ENCODE data around the gene ATXN1.

DNA sequence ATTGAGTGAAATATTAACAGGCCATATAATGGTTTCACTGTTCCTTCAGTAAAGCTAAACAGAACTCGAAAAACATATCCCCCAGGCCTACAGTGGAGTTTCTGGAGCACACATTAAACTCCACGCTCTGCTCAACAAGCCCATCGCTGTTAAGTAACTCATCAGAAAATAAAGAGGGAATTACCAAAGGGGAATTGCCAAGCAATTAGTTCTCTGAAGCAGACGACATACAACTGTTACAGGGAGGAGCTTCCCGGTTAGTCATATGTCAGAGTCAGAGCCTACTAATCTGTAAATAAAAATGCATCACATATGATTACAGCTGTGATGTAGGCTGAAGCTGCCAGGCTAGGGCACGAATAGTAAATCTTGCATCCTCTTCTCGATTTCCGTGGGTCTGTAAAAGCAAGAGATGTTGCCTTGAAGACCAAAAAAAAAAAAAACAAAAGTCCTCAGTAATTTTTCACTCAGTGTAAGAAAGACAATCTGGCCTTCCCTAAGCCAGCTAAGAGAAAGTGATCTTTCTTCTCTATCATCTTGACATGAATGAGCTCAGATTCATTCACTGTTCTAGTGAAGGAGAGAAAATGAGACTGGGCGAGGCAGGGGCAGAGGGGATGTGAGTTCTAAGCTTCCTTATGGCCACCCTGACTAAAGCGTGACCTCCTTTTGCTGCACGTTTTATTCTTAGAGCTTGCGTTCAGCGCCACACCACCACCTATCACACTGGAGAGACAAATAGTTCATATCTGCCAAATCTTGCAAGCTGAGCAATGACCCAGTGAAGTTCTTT, 13.8 kb downstream of the ATXN1 start:
- TF ChIP-seq POLR2A (IDR thresholded peaks at IDR 0.05) = no peak
- TF ChIP-seq, protein P1, sequence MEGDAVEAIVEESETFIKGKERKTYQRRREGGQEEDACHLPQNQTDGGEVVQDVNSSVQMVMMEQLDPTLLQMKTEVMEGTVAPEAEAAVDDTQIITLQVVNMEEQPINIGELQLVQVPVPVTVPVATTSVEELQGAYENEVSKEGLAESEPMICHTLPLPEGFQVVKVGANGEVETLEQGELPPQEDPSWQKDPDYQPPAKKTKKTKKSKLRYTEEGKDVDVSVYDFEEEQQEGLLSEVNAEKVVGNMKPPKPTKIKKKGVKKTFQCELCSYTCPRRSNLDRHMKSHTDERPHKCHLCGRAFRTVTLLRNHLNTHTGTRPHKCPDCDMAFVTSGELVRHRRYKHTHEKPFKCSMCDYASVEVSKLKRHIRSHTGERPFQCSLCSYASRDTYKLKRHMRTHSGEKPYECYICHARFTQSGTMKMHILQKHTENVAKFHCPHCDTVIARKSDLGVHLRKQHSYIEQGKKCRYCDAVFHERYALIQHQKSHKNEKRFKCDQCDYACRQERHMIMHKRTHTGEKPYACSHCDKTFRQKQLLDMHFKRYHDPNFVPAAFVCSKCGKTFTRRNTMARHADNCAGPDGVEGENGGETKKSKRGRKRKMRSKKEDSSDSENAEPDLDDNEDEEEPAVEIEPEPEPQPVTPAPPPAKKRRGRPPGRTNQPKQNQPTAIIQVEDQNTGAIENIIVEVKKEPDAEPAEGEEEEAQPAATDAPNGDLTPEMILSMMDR (IDR thresholded peaks at IDR 0.05) = no peak

All from lower leg skin (tissue), 3 donors.